ENCODE data around the gene CYGB. TPM values are rescaled to one million over a fixed set of nuclear protein-coding genes. Genes with fewer than 3 reads are reported as not detected.
"Not testable (repeated sequence)": the region's sequence is repeated elsewhere in the genome, so short reads cannot be mapped to it uniquely, and the experiment has no call there.

CYGB gene
- total RNA-seq, 2 experiments from 2014 or later: 0.44 to 0.57 TPM

DNA sequence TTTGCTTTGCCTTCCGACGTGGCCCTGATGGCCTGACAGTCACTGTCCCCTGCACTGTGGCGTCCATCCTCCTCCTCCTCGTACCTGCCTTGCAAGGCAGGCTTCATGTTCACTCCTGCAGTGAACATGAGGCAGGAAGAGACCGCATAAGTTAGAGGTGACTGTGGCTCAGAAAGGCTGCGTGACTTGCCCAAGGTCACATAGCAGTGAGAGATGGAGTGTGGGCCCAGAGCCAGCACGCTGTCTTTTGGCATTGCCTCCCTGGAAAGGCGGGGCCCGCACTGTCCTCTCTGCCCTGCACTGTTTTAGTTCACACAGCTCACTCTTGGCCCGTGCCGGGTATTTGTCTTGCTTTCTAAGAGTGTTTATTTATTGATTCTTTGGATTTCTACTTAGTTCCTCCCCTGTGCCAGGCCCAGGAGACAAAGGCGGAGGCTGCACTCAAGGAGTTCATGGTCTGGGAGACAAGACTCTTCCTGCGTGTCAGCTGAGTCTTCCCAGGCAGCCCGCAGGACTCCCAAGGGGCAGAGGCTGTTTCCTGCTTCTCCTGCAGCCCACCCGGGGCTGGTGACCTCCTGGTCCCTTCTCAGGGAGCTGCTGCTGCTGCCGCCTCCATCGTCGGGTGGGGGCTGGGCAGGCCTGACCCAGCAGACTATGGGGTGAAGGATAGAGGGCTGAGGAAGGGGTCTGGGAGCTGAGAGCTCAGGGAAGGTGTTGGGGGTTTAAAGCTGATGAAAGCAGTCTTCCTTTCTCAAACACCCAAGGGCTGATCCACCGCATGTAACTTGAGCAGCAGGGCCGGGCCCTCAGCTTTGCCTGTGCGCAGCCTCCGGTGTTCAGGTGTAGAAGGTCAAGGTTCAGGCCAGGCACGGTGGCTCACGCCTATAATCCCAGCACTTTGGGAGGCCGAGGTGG lies 12.7 kb downstream of the CYGB start:
- H4K20me1 ChIP-seq (ENCODE audit: insufficient read depth, low read length): no peaks in the 10 kb centered on the region
- no peak overlapping the region for H3K4me2 ChIP-seq (ENCODE audit: low read length)
- peaks cover 46% of the 10 kb centered on the region for H3K4me1 ChIP-seq (ENCODE audit: insufficient read depth, low read length, poor library complexity, severe bottlenecking)
- no peaks in the 10 kb centered on the region for H3K79me2 ChIP-seq (ENCODE audit: insufficient read depth, low read depth, low read length)
- no peaks in the 10 kb centered on the region for H3K9me3 ChIP-seq (ENCODE audit: low read length)
- no peak overlapping the region for H3K27ac ChIP-seq (ENCODE audit: low read depth, low read length, poor library complexity, severe bottlenecking)
- intact Hi-C loops (cut with micrococcal nuclease; ENCODE audit: unreplicated experiment): no loop called here
- no peak for DNase-seq (ENCODE audit: low spot score)
- H3K36me3 ChIP-seq (ENCODE audit: insufficient read depth, low read length): no peaks in the 10 kb centered on the region
- CTCF ChIA-PET (ENCODE audit: unreplicated experiment): interaction anchor here (2.0 kb wide), 1 partner anchor 22 kb away, joined by 8 read pairs; no protein-coding TSS in a partner anchor
- H3K4me3 ChIP-seq (ENCODE audit: low read depth, low read length, poor library complexity, severe bottlenecking): no peak overlapping the region
- BruUV-seq (replicated peaks): no TSS peak
- TF ChIP-seq EZH2phosphoT487 (IDR thresholded peaks at IDR 0.05; ENCODE audit: borderline replicate concordance, low read depth, low read length): no peak
- TF ChIP-seq, protein P1, sequence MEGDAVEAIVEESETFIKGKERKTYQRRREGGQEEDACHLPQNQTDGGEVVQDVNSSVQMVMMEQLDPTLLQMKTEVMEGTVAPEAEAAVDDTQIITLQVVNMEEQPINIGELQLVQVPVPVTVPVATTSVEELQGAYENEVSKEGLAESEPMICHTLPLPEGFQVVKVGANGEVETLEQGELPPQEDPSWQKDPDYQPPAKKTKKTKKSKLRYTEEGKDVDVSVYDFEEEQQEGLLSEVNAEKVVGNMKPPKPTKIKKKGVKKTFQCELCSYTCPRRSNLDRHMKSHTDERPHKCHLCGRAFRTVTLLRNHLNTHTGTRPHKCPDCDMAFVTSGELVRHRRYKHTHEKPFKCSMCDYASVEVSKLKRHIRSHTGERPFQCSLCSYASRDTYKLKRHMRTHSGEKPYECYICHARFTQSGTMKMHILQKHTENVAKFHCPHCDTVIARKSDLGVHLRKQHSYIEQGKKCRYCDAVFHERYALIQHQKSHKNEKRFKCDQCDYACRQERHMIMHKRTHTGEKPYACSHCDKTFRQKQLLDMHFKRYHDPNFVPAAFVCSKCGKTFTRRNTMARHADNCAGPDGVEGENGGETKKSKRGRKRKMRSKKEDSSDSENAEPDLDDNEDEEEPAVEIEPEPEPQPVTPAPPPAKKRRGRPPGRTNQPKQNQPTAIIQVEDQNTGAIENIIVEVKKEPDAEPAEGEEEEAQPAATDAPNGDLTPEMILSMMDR (conservative IDR thresholded peaks at IDR 0.05; ENCODE audit: low read length): no peak
- no peak overlapping the region for H2AFZ ChIP-seq (ENCODE audit: low read length)
- no peaks in the 10 kb centered on the region for H3K9me2 ChIP-seq (ENCODE audit: insufficient read depth, low read length)
- POLR2A ChIA-PET: interaction anchor here (0.6 to 0.7 kb wide), 2 partner anchors 27 to 79 kb away, joined by 3 read pairs; no protein-coding TSS in a partner anchor

DNA sequence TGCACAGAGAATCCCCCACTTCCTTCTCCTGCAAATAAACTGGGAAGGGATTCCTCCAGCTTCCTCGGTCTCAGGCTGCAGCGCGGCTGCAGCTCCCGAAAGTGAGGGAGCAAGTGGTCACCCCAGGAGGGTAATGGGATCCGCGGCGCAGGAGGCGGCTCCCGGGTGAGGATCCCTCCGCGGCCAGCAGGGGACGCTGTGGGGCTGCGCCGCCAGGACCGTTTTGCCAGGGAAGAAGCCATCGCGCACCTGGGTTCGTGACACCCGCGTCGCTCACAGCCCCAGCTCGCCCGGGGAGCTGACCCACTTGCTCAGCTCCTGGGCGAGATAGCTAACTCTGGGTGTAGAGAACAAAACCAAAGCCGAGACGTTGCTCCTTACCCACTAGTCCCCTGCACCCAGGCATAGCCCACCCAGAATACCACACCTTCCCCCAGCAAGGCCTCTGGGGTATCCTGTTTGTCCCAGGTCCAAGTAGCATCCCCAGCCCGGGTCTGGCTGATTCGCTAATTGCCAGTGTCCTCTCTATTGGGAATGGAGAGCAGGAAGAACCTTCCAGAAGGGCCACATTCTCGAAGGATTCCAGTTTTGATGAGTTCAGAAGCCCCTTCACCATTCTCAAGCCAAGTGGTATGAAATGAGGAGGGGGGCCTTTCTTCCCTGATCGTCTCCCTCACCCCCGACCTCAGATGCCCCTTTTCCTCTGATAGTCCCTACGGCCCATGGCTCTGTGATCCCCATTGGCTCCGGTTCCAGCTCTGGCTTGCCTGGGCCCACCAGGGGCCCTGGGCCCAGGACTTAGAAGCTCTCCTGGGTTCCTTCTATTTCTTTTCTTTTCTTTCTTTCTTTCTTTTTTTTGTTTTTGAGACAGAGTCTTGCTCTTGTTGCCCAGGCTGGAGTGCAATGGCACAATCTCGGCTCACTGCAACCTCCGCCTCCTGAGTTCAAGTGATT lies 14.1 kb downstream of the CYGB start:
- Histone ChIP-seq H3K9me2 (ENCODE audit: insufficient read depth, low read length) (no peaks in the 10 kb centered on the region), H3K4me3 (ENCODE audit: low read depth, low read length, poor library complexity, severe bottlenecking) (no peak overlapping the region), H3K9me3 (ENCODE audit: low read length) (no peaks in the 10 kb centered on the region), H2AFZ (ENCODE audit: low read length) (peak overlapping the region; percentile 39), H3K4me1 (ENCODE audit: insufficient read depth, low read length, poor library complexity, severe bottlenecking) (peaks cover 31% of the 10 kb centered on the region), H3K79me2 (ENCODE audit: insufficient read depth, low read depth, low read length) (no peaks in the 10 kb centered on the region), H3K27ac (ENCODE audit: low read depth, low read length, poor library complexity, severe bottlenecking) (no peak overlapping the region), H3K36me3 (ENCODE audit: insufficient read depth, low read length) (no peaks in the 10 kb centered on the region), H3K4me2 (ENCODE audit: low read length) (peak overlapping the region; percentile 33), H4K20me1 (ENCODE audit: insufficient read depth, low read length) (no peaks in the 10 kb centered on the region)
- ChIA-PET POLR2A (interaction anchor here (0.9 to 1.5 kb wide), 4 partner anchors 8 to 96 kb away, joined by 3 to 4 read pairs (median 3); no protein-coding TSS in a partner anchor), CTCF (ENCODE audit: unreplicated experiment) (interaction anchor here (0.5 to 2.0 kb wide), 6 partner anchors 13 to 44 kb away, joined by 3 to 8 read pairs (median 4); no protein-coding TSS in a partner anchor)
- BruUV-seq (replicated peaks): no TSS peak
- intact Hi-C loops (cut with micrococcal nuclease; ENCODE audit: unreplicated experiment): loop anchor here (1.0 kb wide), 3 partner anchors 24 to 158 kb away; no protein-coding TSS in a partner anchor
- TF ChIP-seq, protein P1 (conservative IDR thresholded peaks at IDR 0.05; ENCODE audit: low read length): peak; percentile 100
- TF ChIP-seq EZH2phosphoT487 (IDR thresholded peaks at IDR 0.05; ENCODE audit: borderline replicate concordance, low read depth, low read length): no peak
- DNase-seq (ENCODE audit: low spot score): peak; percentile 85

DNA sequence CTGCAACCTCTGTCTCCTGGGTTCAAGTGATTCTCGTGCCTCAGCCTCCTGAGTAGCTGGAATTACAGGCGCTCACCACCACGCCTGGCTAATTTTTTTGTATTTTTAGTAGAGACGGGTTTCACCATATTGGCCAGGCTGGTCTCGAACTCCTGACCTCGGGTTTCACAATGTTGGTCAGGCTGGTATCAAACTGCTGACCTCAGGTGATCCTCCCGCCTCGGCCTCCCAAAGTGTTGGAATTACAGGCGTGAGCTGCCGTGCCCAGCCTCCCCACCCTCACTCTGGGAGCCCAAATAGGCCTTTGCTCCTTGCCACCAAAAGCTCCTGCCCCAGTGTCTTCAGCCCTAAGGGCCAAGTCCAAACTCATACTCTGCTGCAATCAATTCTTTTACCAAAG lies 15.8 kb downstream of the CYGB start:
- H3K9me2 ChIP-seq (ENCODE audit: insufficient read depth, low read length); BruUV-seq (replicated peaks); H2AFZ ChIP-seq (ENCODE audit: low read length); H4K20me1 ChIP-seq (ENCODE audit: insufficient read depth, low read length); DNase-seq (ENCODE audit: low spot score); H3K4me2 ChIP-seq (ENCODE audit: low read length); H3K27ac ChIP-seq (ENCODE audit: low read depth, low read length, poor library complexity, severe bottlenecking); H3K4me3 ChIP-seq (ENCODE audit: low read depth, low read length, poor library complexity, severe bottlenecking); H3K36me3 ChIP-seq (ENCODE audit: insufficient read depth, low read length); H3K9me3 ChIP-seq (ENCODE audit: low read length); intact Hi-C loops (cut with micrococcal nuclease; ENCODE audit: unreplicated experiment); H3K79me2 ChIP-seq (ENCODE audit: insufficient read depth, low read depth, low read length): not testable (repeated sequence)
- ChIA-PET POLR2A (interaction anchor here (0.6 kb wide), 1 partner anchor 127 kb away, joined by 5 read pairs; no protein-coding TSS in a partner anchor), CTCF (ENCODE audit: unreplicated experiment) (interaction anchor here (0.6 kb wide), 1 partner anchor 33 kb away, joined by 3 read pairs; no protein-coding TSS in a partner anchor)
- H3K4me1 ChIP-seq (ENCODE audit: insufficient read depth, low read length, poor library complexity, severe bottlenecking): peaks cover 17% of the 10 kb centered on the region
